SK-N-SH treated with all-trans-retinoic acid at 6 μM for 48 hours (cell line): ENCODE data around the gene LAIR1.

Source experiments
- ATAC-seq: fragments of 200-7000 bp; cut with Tn5 transposase; 3 replicates; pipeline ENCODE4 v1.9.1; 2020; ENCODE audit warnings: mild to moderate bottlenecking, moderate library complexity
- ARNTL ChIP-seq: fragments of 450-650 bp; formaldehyde crosslinking; IDR thresholded peaks from 2 replicates; pipeline ENCODE4 v1.5.0; 2020; ENCODE audit warnings: low read depth, mild to moderate bottlenecking, moderate library complexity, borderline replicate concordance
- CSDC2 ChIP-seq: fragments of 250-450 bp; sonication (Bioruptor Pico); IDR thresholded peaks from 2 replicates; pipeline ENCODE4 v1.5.0; 2020; ENCODE audit warnings: mild to moderate bottlenecking, moderate library complexity
- ESRRG ChIP-seq: fragments of 250-450 bp; sonication (Bioruptor Pico); IDR thresholded peaks from 2 replicates; pipeline ENCODE4 v1.6.1; 2021; ENCODE audit warnings: mild to moderate bottlenecking
- ISL1 ChIP-seq: fragments of 250-450 bp; sonication (Bioruptor Pico); IDR thresholded peaks from 2 replicates; pipeline ENCODE4 v2.1.2; 2022; ENCODE audit warnings: mild to moderate bottlenecking, moderate library complexity
- OSR1 ChIP-seq: fragments of 250-450 bp; sonication (Bioruptor Pico); IDR thresholded peaks from 2 replicates; pipeline ENCODE4 v1.8.0; 2022; ENCODE audit warnings: moderate library complexity, mild to moderate bottlenecking, inconsistent platforms
- PPARA ChIP-seq: fragments of 250-450 bp; sonication (Bioruptor Pico); IDR thresholded peaks from 2 replicates; pipeline ENCODE4 v1.5.0; 2020; ENCODE audit warnings: mild to moderate bottlenecking, borderline replicate concordance
- SNAI2 ChIP-seq: fragments of 250-450 bp; sonication (Bioruptor Pico); IDR thresholded peaks from 2 replicates; pipeline ENCODE4 v1.5.0; 2020; ENCODE audit warnings: mild to moderate bottlenecking, moderate library complexity
- TCF4 ChIP-seq: fragments of 250-450 bp; sonication (Bioruptor Pico); IDR thresholded peaks from 2 replicates; pipeline ENCODE4 v1.8.0; 2021; ENCODE audit warnings: mild to moderate bottlenecking, moderate library complexity, borderline replicate concordance
- TOX ChIP-seq: fragments of 250-450 bp; sonication (Bioruptor Pico); IDR thresholded peaks from 2 replicates; pipeline ENCODE4 v1.8.0; 2021; ENCODE audit warnings: mild to moderate bottlenecking, moderate library complexity, borderline replicate concordance
- ZC3H10 ChIP-seq: fragments of 250-450 bp; sonication (Bioruptor Pico); IDR thresholded peaks from 2 replicates; pipeline ENCODE4 v1.5.1; 2021; ENCODE audit warnings: mild to moderate bottlenecking, moderate library complexity
- ZFP3 ChIP-seq: fragments of 250-450 bp; sonication (Bioruptor Pico); IDR thresholded peaks from 2 replicates; pipeline ENCODE4 v1.5.0; 2020; ENCODE audit warnings: mild to moderate bottlenecking, moderate library complexity
- ZFP30 ChIP-seq: fragments of 450-650 bp; formaldehyde crosslinking; IDR thresholded peaks from 2 replicates; pipeline ENCODE4 v1.5.0; 2022; ENCODE audit warnings: mild to moderate bottlenecking, moderate library complexity
- ZNF70 ChIP-seq: fragments of 450-650 bp; formaldehyde crosslinking; IDR thresholded peaks from 2 replicates; pipeline ENCODE4 v1.5.0; 2020; ENCODE audit warnings: mild to moderate bottlenecking, moderate library complexity
- ZNF8 ChIP-seq: fragments of 450-650 bp; formaldehyde crosslinking; IDR thresholded peaks from 2 replicates; pipeline ENCODE4 v1.5.0; 2020; ENCODE audit warnings: mild to moderate bottlenecking, moderate library complexity
- TF ChIP-seq, protein P1 (sequence below): fragments of 250-450 bp; sonication (Bioruptor Pico); IDR thresholded peaks from 2 replicates; pipeline ENCODE4 v1.5.0; 2020; ENCODE audit warnings: mild to moderate bottlenecking, moderate library complexity
- TF ChIP-seq, protein P2 (sequence below): fragments of 250-450 bp; sonication (Bioruptor Pico); IDR thresholded peaks from 2 replicates; pipeline ENCODE4 v1.8.0; 2020; ENCODE audit warnings: mild to moderate bottlenecking, moderate library complexity, borderline replicate concordance
- TF ChIP-seq, protein P3 (sequence below): fragments of 250-450 bp; sonication (Bioruptor Pico); IDR thresholded peaks from 2 replicates; pipeline ENCODE4 v1.5.1; 2021; ENCODE audit warnings: mild to moderate bottlenecking, moderate library complexity
- TF ChIP-seq, protein P4 (sequence below): fragments of 250-450 bp; sonication (Bioruptor Pico); IDR thresholded peaks from 2 replicates; pipeline ENCODE4 v1.5.1; 2020; ENCODE audit warnings: low read depth, mild to moderate bottlenecking, moderate library complexity
- TF ChIP-seq, protein P5 (sequence below): fragments of 250-450 bp; sonication (Bioruptor Pico); IDR thresholded peaks from 2 replicates; pipeline ENCODE4 v1.8.0; 2021; ENCODE audit warnings: low read depth, mild to moderate bottlenecking, moderate library complexity, borderline replicate concordance

Gene LAIR1

DNA sequence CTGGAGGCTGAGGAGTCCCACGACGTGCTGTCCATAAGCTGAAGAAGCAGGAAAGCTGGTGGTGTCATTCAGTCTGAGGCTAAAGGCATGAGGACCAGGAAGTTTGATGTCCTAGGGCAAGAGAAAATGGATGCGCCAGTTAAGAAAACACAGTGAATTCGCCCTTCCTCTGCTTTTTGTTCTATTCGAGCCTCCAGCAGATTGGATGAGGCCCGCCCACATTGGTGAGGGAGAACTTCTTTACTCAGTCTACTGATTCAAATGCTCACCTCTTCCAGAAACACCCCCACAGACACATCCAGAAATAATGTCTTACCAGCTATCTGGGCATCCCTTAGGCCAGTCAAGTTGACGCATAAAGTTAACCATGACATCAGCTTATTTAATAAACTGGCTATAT, 43.0 kb upstream of the LAIR1 start (continued):
- TF ChIP-seq, protein P1, sequence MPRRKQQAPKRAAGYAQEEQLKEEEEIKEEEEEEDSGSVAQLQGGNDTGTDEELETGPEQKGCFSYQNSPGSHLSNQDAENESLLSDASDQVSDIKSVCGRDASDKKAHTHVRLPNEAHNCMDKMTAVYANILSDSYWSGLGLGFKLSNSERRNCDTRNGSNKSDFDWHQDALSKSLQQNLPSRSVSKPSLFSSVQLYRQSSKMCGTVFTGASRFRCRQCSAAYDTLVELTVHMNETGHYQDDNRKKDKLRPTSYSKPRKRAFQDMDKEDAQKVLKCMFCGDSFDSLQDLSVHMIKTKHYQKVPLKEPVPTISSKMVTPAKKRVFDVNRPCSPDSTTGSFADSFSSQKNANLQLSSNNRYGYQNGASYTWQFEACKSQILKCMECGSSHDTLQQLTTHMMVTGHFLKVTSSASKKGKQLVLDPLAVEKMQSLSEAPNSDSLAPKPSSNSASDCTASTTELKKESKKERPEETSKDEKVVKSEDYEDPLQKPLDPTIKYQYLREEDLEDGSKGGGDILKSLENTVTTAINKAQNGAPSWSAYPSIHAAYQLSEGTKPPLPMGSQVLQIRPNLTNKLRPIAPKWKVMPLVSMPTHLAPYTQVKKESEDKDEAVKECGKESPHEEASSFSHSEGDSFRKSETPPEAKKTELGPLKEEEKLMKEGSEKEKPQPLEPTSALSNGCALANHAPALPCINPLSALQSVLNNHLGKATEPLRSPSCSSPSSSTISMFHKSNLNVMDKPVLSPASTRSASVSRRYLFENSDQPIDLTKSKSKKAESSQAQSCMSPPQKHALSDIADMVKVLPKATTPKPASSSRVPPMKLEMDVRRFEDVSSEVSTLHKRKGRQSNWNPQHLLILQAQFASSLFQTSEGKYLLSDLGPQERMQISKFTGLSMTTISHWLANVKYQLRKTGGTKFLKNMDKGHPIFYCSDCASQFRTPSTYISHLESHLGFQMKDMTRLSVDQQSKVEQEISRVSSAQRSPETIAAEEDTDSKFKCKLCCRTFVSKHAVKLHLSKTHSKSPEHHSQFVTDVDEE = no peak

DNA sequence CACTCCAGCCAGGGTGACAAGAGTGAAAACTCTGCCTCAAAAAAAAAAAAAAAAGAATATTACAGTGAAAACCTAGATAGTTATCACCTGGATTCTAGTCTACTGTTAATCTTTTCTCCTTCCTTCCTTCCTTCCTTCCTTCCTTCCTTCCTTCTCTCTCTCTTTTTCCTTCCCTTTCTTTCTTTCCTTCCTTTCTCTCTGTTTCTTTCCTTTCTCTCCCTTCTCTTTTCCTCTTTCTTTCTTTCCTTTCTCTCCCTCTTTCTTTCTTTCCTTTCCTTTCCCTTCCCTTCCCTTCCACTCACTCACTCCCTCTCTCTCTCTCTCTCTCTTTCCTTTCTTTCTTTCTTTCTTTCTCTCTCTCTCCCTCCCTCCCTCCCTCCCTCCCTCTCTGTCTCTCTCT, 40.9 kb upstream of the LAIR1 start:
- TF ChIP-seq, protein P1 = no peak
- TF ChIP-seq ZC3H10 (CRISPR knock-in tag) (no peak), TCF4 (CRISPR knock-in tag) (no peak), PPARA (CRISPR knock-in tag) (no peak), ZFP30 (CRISPR knock-in tag) (no peak), ZNF70 (CRISPR knock-in tag) (no peak), ISL1 (CRISPR knock-in tag) (no peak)
- TF ChIP-seq, protein P2, sequence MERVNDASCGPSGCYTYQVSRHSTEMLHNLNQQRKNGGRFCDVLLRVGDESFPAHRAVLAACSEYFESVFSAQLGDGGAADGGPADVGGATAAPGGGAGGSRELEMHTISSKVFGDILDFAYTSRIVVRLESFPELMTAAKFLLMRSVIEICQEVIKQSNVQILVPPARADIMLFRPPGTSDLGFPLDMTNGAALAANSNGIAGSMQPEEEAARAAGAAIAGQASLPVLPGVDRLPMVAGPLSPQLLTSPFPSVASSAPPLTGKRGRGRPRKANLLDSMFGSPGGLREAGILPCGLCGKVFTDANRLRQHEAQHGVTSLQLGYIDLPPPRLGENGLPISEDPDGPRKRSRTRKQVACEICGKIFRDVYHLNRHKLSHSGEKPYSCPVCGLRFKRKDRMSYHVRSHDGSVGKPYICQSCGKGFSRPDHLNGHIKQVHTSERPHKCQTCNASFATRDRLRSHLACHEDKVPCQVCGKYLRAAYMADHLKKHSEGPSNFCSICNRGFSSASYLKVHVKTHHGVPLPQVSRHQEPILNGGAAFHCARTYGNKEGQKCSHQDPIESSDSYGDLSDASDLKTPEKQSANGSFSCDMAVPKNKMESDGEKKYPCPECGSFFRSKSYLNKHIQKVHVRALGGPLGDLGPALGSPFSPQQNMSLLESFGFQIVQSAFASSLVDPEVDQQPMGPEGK (CRISPR knock-in tag) = no peak
- TF ChIP-seq, protein P3, sequence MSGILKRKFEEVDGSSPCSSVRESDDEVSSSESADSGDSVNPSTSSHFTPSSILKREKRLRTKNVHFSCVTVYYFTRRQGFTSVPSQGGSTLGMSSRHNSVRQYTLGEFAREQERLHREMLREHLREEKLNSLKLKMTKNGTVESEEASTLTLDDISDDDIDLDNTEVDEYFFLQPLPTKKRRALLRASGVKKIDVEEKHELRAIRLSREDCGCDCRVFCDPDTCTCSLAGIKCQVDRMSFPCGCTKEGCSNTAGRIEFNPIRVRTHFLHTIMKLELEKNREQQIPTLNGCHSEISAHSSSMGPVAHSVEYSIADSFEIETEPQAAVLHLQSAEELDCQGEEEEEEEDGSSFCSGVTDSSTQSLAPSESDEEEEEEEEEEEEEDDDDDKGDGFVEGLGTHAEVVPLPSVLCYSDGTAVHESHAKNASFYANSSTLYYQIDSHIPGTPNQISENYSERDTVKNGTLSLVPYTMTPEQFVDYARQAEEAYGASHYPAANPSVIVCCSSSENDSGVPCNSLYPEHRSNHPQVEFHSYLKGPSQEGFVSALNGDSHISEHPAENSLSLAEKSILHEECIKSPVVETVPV (CRISPR knock-in tag) = no peak
- TF ChIP-seq, protein P4, sequence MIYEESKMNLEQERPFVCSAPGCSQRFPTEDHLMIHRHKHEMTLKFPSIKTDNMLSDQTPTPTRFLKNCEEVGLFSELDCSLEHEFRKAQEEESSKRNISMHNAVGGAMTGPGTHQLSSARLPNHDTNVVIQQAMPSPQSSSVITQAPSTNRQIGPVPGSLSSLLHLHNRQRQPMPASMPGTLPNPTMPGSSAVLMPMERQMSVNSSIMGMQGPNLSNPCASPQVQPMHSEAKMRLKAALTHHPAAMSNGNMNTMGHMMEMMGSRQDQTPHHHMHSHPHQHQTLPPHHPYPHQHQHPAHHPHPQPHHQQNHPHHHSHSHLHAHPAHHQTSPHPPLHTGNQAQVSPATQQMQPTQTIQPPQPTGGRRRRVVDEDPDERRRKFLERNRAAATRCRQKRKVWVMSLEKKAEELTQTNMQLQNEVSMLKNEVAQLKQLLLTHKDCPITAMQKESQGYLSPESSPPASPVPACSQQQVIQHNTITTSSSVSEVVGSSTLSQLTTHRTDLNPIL (CRISPR knock-in tag) = no peak
- no peak for ATAC-seq

DNA sequence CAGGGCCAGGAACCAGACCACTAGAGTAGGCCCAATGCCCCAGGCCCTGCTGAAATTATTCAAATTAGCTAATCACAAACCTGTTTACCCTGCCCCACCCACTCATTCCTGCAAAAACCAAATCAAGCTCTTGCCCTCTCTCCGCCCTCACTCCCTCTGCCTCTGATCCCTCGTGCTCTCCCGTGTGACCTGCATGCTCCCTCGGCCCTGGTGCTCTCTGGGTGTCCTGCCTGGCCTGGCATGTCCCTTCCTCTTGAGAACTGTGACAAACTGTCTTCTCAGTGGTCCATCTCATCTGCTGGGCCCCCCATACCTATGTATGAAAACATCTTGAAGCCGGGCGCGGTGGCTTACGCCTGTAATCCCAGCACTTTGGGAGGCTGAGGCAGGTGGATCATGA, 38.3 kb upstream of the LAIR1 start:
- TF ChIP-seq, protein P2 (CRISPR knock-in tag) = no peak
- TF ChIP-seq ZFP3 (no peak), OSR1 (CRISPR knock-in tag) (no peak), TOX (no peak), ESRRG (CRISPR knock-in tag) (no peak), SNAI2 (CRISPR knock-in tag) (no peak), CSDC2 (CRISPR knock-in tag) (no peak), ARNTL (no peak), ZFP30 (CRISPR knock-in tag) (no peak), ZNF70 (CRISPR knock-in tag) (no peak), ZNF8 (no peak)
- TF ChIP-seq, protein P3 (CRISPR knock-in tag) = no peak
- TF ChIP-seq, protein P5, sequence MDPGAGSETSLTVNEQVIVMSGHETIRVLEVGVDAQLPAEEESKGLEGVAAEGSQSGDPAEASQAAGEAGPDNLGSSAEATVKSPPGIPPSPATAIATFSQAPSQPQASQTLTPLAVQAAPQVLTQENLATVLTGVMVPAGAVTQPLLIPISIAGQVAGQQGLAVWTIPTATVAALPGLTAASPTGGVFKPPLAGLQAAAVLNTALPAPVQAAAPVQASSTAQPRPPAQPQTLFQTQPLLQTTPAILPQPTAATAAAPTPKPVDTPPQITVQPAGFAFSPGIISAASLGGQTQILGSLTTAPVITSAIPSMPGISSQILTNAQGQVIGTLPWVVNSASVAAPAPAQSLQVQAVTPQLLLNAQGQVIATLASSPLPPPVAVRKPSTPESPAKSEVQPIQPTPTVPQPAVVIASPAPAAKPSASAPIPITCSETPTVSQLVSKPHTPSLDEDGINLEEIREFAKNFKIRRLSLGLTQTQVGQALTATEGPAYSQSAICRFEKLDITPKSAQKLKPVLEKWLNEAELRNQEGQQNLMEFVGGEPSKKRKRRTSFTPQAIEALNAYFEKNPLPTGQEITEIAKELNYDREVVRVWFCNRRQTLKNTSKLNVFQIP = no peak
- ATAC-seq = no peak
